Nucleus accumbens (tissue), 56 donors: ENCODE measurements around the gene INPP5D.

Experiments
- DNase-seq, 56 donors: peaks; one replicate each; lab custom pipeline; 2025; lab: John Stamatoyannopoulos, UW

The INPP5D gene

GRCh38 chr2:233221378-233222063 lies 161.4 kb downstream of the INPP5D start:
- DNase-seq, result no peak

GRCh38 chr2:233223059-233223894 lies 163.1 kb downstream of the INPP5D start:
- no peak for DNase-seq

GRCh38 chr2:233225230-233226068 lies 165.3 kb downstream of the INPP5D start:
- DNase-seq, result no peak

GRCh38 chr2:233226511-233227031 lies 166.4 kb downstream of the INPP5D start:
- no peak for DNase-seq

GRCh38 chr2:233227346-233227978 lies 167.3 kb downstream of the INPP5D start:
- DNase-seq, result peak in 2 of 56 donors; percentile 6 to 12

GRCh38 chr2:233228376-233228775 lies 168.2 kb downstream of the INPP5D start:
- DNase-seq, result no peak

- DNase-seq, result no peak
Observed at GRCh38 chr2:233233618-233234230, 173.6 kb downstream of the INPP5D start.

GRCh38 chr2:233234264-233234663 lies 174.1 kb downstream of the INPP5D start:
- no peak for DNase-seq

- DNase-seq, result no peak
Observed at GRCh38 chr2:233234996-233235395, 174.9 kb downstream of the INPP5D start.

GRCh38 chr2:233235977-233236376 lies 175.8 kb downstream of the INPP5D start:
- DNase-seq, result no peak

GRCh38 chr2:233236820-233237589 lies 176.9 kb downstream of the INPP5D start:
- no peak for DNase-seq

- no peak for DNase-seq
Observed at GRCh38 chr2:233240897-233241296, 180.8 kb downstream of the INPP5D start.

GRCh38 chr2:233241803-233242202 lies 181.7 kb downstream of the INPP5D start:
- DNase-seq, result no peak

- no peak for DNase-seq
Observed at GRCh38 chr2:233242231-233242927, 182.2 kb downstream of the INPP5D start.

- DNase-seq, result no peak
Observed at GRCh38 chr2:233243348-233243747, 183.2 kb downstream of the INPP5D start.

- DNase-seq, result peak in 1 of 56 donors; percentile 5
Observed at GRCh38 chr2:233244818-233245217, 184.7 kb downstream of the INPP5D start.

- no peak for DNase-seq
Observed at GRCh38 chr2:233245406-233245805, 185.3 kb downstream of the INPP5D start.

GRCh38 chr2:233247116-233247515 lies 187.0 kb downstream of the INPP5D start:
- no peak for DNase-seq
